Activated CD8-positive, alpha-beta memory T cell treated with anti-CD3 and anti-CD28 coated beads for 24 hours (primary cell): ENCODE data around the gene CCDC70.

Source experiments
- DNase-seq: peaks from one replicate; pipeline ENCODE4 v3.0.0-alpha.2; 2020

CCDC70 gene

GRCh38 chr13:51831519-51831918 is 30.2 kb upstream of the CCDC70 start:
- no peak for DNase-seq

GRCh38 chr13:51832471-51833152 is 29.2 kb upstream of the CCDC70 start:
- DNase-seq, result no peak

GRCh38 chr13:51833980-51834379 is 27.8 kb upstream of the CCDC70 start:
- DNase-seq, result no peak

GRCh38 chr13:51834581-51835171 is 27.1 kb upstream of the CCDC70 start:
- DNase-seq, result no peak

- DNase-seq, result no peak
Measured at GRCh38 chr13:51837016-51837415, 24.8 kb upstream of the CCDC70 start.

GRCh38 chr13:51838240-51838846 is 23.4 kb upstream of the CCDC70 start:
- no peak for DNase-seq

GRCh38 chr13:51839711-51840540 is 21.8 kb upstream of the CCDC70 start:
- DNase-seq, result no peak

- DNase-seq, result no peak
Measured at GRCh38 chr13:51840917-51841316, 20.9 kb upstream of the CCDC70 start.

GRCh38 chr13:51841732-51842131 is 20.0 kb upstream of the CCDC70 start:
- no peak for DNase-seq

GRCh38 chr13:51843529-51843928 is 18.2 kb upstream of the CCDC70 start:
- DNase-seq, result no peak

- DNase-seq, result peak; percentile 84
Measured at GRCh38 chr13:51844862-51845573, 16.8 kb upstream of the CCDC70 start, which contains the start of gene TMEM272. Gene TMEM272, minus strand, starts transcription at chr13:51845177. Its CDS starts 6,647 bp downstream, at chr13:51838530.

- DNase-seq, result no peak
Measured at GRCh38 chr13:51845574-51846318, 16.0 kb upstream of the CCDC70 start.

GRCh38 chr13:51846756-51847155 is 15.0 kb upstream of the CCDC70 start:
- no peak for DNase-seq

- DNase-seq, result no peak
Measured at GRCh38 chr13:51848674-51849073, 13.1 kb upstream of the CCDC70 start.

- DNase-seq, result peak; percentile 74
Measured at GRCh38 chr13:51849145-51850101, 12.3 kb upstream of the CCDC70 start.

GRCh38 chr13:51856027-51856736 is 5.6 kb upstream of the CCDC70 start:
- DNase-seq, result no peak

GRCh38 chr13:51856998-51857397 is 4.8 kb upstream of the CCDC70 start:
- no peak for DNase-seq

GRCh38 chr13:51858433-51859247 is 3.1 kb upstream of the CCDC70 start:
- DNase-seq, result no peak

- DNase-seq, result no peak
Measured at GRCh38 chr13:51862957-51863356, 1.2 kb downstream of the CCDC70 start.
